Ishikawa (cell line): Measurements from ENCODE around the gene GATB.

Experiments used
- CEBPB ChIP-seq: IDR thresholded peaks from 2 replicates; pipeline ENCODE4 v1.6.1; 2012
- CREB1 ChIP-seq: IDR thresholded peaks from 2 replicates; pipeline ENCODE4 v1.6.1; 2012; ENCODE audit warnings: low read depth
- EGR1 ChIP-seq: IDR thresholded peaks from 2 replicates; pipeline ENCODE4 v1.6.1; 2012
- EP300 ChIP-seq: IDR thresholded peaks from 2 replicates; pipeline ENCODE4 v1.6.1; 2012; ENCODE audit warnings: borderline replicate concordance
- FOXM1 ChIP-seq: IDR thresholded peaks from 2 replicates; pipeline ENCODE4 v1.6.1; 2012; ENCODE audit warnings: low read depth, borderline replicate concordance
- MAX ChIP-seq: IDR thresholded peaks from 2 replicates; pipeline ENCODE4 v1.6.1; 2012
- NFIC ChIP-seq: IDR thresholded peaks from 2 replicates; pipeline ENCODE4 v1.6.1; 2012
- RAD21 ChIP-seq: IDR thresholded peaks from 2 replicates; pipeline ENCODE4 v1.6.1; 2012; ENCODE audit warnings: low read depth
- REST ChIP-seq: IDR thresholded peaks from 2 replicates; pipeline ENCODE4 v1.6.1; 2012; ENCODE audit warnings: low read depth, mild to moderate bottlenecking
- TAF1 ChIP-seq: IDR thresholded peaks from 2 replicates; pipeline ENCODE4 v1.6.1; 2012; ENCODE audit warnings: low read depth, mild to moderate bottlenecking
- TCF12 ChIP-seq: IDR thresholded peaks from 2 replicates; pipeline ENCODE4 v1.6.1; 2012; ENCODE audit warnings: low read depth
- TEAD4 ChIP-seq: IDR thresholded peaks from 2 replicates; pipeline ENCODE4 v1.6.1; 2012
- USF1 ChIP-seq: IDR thresholded peaks from 2 replicates; pipeline ENCODE4 v1.6.1; 2012
- YY1 ChIP-seq: IDR thresholded peaks from 2 replicates; pipeline ENCODE4 v1.6.1; 2012; ENCODE audit warnings: low read depth
- ZBTB7A ChIP-seq: IDR thresholded peaks from 2 replicates; pipeline ENCODE4 v1.6.1; 2012; ENCODE audit warnings: low read depth

GATB gene

GRCh38 chr4:151663109-151663508 lies 97.7 kb downstream of the GATB start:
- TF ChIP-seq MAX: no peak
- TF ChIP-seq NFIC: no peak
- TF ChIP-seq RAD21: no peak
- TF ChIP-seq EGR1: no peak
- no peak for TF ChIP-seq CEBPB
- no peak for TF ChIP-seq ZBTB7A
- TF ChIP-seq USF1: no peak
- no peak for TF ChIP-seq CREB1
- no peak for TF ChIP-seq TAF1
- TF ChIP-seq TEAD4: no peak
- no peak for TF ChIP-seq YY1
- TF ChIP-seq EP300: no peak
- TF ChIP-seq TCF12: no peak

- no peak for TF ChIP-seq CREB1
- TF ChIP-seq EP300: no peak
- no peak for TF ChIP-seq REST
- no peak for TF ChIP-seq MAX
- no peak for TF ChIP-seq YY1
- no peak for TF ChIP-seq USF1
- TF ChIP-seq CEBPB: no peak
- TF ChIP-seq NFIC: no peak
- TF ChIP-seq TAF1: no peak
- no peak for TF ChIP-seq TCF12
- no peak for TF ChIP-seq RAD21
- no peak for TF ChIP-seq ZBTB7A
- TF ChIP-seq EGR1: no peak
- no peak for TF ChIP-seq FOXM1
- TF ChIP-seq TEAD4: no peak
These were observed 98.9 kb downstream of the GATB start for GRCh38 chr4:151661873-151662272.

- TF ChIP-seq NFIC (no peak), EP300 (no peak), CREB1 (no peak), FOXM1 (no peak), ZBTB7A (no peak), TEAD4 (no peak), EGR1 (no peak), TAF1 (no peak), CEBPB (no peak), YY1 (no peak), USF1 (no peak), MAX (no peak), TCF12 (no peak)
These were observed 100.1 kb downstream of the GATB start for GRCh38 chr4:151660676-151661075.

- TF ChIP-seq NFIC: no peak
- TF ChIP-seq ZBTB7A: no peak
- TF ChIP-seq USF1: no peak
- TF ChIP-seq TAF1: no peak
- no peak for TF ChIP-seq MAX
- TF ChIP-seq CEBPB: no peak
- no peak for TF ChIP-seq TEAD4
- TF ChIP-seq CREB1: no peak
- TF ChIP-seq REST: no peak
- no peak for TF ChIP-seq YY1
- no peak for TF ChIP-seq EGR1
These were observed 101.0 kb downstream of the GATB start for GRCh38 chr4:151659601-151660364.
